Colonic mucosa (tissue), 4 donors: Measurements from ENCODE around the gene CMSS1. TPM values are rescaled to one million over a fixed set of nuclear protein-coding genes. Genes with fewer than 3 reads are reported as not detected.

Experiments
- DNase-seq: peaks from one replicate; pipeline ENCODE4 v3.0.0-alpha.2; 2020
- H3K27ac ChIP-seq: fragments of 200-600 bp; one replicate; pipeline ENCODE4 v1.8.0; 2021
- H3K27me3 ChIP-seq: fragments of 200-600 bp; one replicate; pipeline ENCODE4 v1.8.0; 2021
- H3K36me3 ChIP-seq: fragments of 200-600 bp; one replicate; pipeline ENCODE4 v1.8.0; 2021
- H3K4me1 ChIP-seq: fragments of 200-600 bp; one replicate; pipeline ENCODE4 v1.8.0; 2021; ENCODE audit warnings: mild to moderate bottlenecking
- H3K4me3 ChIP-seq: fragments of 200-600 bp; one replicate; pipeline ENCODE4 v1.8.0; 2021
- H3K9ac ChIP-seq, 2 donors: one replicate each; pipeline ENCODE4 v1.7.0; 2013; ENCODE audit warnings: control low read depth in 2 of 2, low read depth in 2 of 2, low read length in 2 of 2
- H3K9me3 ChIP-seq: fragments of 200-600 bp; one replicate; pipeline ENCODE4 v1.8.0; 2021
- intact Hi-C: fragments of 100-400 bp; cut with DNase I; formaldehyde crosslinking; loops from one replicate; pipeline ENCODE4 v1.14.1; 2022
- total RNA-seq, 2 donors: library from RNA; stranded (reverse); fragmentation: NEBNext Ultra II Directional in 1 of 2; extraction: Animal tissue kit (Norgen Biotek cat#: 25700) in 1 of 2; gene quantifications; one replicate each; pipeline ENCODE4 v1.2.1, GENCODE V29; 2021
- TF ChIP-seq, protein P1 (sequence below): fragments of 200-600 bp; IDR thresholded peaks from one replicate; pipeline ENCODE4 v1.8.0; 2022; ENCODE audit warnings: antibody characterized with exemption, mild to moderate bottlenecking
- donor health status: healthy.
- donor health status: DM: no; HTN: no; CAD: no.
- donor health status: DM: no; HTN: no; CAD: no.

CMSS1 gene
- total RNA-seq, 2 donors from 2014 or later, result 10.7 to 24.7 TPM

DNA sequence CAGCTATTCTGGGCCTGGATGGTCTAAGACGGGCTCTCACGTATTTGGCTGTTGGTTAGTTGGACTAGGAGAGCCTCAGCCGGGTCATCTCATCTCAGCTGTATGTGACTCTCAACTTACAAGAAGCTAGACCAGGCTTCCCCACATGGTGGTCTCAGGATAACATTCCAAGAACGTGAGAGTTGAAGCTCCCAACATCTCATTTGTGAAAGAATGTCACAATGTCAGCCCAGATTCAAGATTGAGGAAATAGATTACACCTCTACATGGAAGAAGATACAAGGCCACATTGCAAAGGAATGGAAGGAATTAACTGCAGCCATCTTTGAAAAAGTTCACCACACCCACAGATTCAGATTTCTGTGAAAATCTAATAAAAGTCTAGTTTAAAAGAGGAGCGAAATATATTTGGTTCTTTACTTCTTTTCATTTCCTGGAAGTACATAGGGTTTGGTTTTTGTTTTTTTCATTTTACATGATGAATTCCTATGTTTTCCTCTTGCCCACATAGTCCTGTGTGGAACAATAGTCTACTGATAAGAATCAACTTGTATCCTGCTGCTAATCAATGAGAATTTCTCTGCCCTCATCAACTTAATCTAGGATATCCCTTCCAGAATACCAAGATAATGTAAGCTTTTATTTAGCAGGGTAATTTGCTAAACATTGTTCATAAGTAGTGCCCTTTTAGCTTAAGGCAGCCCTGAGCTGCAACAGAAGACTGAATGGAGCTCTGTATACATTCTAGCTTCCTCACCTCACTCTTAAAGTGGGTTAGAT lies 116.5 kb downstream of the CMSS1 start:
- no peaks in the 10 kb centered on the region for H3K36me3 ChIP-seq
- H3K27ac ChIP-seq, result no peak overlapping the region
- H3K27me3 ChIP-seq, result no peaks in the 10 kb centered on the region
- H3K4me1 ChIP-seq, result no peaks in the 10 kb centered on the region
- H3K9me3 ChIP-seq, result no peaks in the 10 kb centered on the region
- H3K4me3 ChIP-seq, result no peak overlapping the region
- no peak for DNase-seq
- intact Hi-C loops, result no loop called here
- TF ChIP-seq, protein P1, sequence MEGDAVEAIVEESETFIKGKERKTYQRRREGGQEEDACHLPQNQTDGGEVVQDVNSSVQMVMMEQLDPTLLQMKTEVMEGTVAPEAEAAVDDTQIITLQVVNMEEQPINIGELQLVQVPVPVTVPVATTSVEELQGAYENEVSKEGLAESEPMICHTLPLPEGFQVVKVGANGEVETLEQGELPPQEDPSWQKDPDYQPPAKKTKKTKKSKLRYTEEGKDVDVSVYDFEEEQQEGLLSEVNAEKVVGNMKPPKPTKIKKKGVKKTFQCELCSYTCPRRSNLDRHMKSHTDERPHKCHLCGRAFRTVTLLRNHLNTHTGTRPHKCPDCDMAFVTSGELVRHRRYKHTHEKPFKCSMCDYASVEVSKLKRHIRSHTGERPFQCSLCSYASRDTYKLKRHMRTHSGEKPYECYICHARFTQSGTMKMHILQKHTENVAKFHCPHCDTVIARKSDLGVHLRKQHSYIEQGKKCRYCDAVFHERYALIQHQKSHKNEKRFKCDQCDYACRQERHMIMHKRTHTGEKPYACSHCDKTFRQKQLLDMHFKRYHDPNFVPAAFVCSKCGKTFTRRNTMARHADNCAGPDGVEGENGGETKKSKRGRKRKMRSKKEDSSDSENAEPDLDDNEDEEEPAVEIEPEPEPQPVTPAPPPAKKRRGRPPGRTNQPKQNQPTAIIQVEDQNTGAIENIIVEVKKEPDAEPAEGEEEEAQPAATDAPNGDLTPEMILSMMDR, result no peak
- no peak overlapping the region for H3K9ac ChIP-seq

DNA sequence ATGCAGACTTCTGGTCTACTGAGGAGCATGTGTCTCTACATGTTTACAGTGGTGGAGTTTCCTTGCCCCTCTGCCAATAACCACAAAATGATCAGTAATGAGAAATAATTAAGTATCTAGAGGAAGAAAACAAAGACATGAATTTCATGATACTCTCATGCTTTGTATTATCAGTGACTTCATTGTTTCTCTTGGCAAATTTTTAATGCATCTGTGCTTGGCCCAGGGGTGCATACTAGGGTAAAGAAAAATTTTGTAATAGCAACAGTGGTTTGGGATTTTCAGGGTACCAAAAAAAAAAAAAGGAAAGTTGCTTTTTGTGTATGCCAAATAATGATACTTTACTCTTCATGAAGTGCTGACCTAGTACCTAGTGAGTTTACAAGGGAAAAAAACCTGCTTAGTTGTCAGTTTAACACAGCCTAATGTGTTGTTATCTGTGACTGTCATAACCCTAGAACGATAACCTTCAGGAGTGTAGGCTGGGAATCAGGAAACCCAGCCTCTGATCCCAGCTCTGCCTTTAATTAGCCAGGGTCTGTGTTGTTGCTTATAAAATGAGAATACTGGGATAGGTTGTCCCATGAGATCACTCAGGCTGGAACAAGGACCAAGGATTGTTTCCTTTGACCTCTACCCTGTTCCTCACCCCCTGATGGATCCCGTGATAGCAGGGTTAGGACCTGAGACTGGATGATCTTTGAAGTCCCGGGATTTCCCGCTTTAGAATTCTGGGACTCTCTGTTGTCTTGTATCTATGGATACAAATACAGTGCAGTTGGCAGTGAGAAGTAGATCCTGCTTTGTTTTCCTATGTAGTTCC lies 117.5 kb downstream of the CMSS1 start:
- no peaks in the 10 kb centered on the region for H3K9me3 ChIP-seq
- intact Hi-C loops, result no loop called here
- H3K9ac ChIP-seq, result no peak overlapping the region
- no peak overlapping the region for H3K27ac ChIP-seq
- H3K36me3 ChIP-seq, result no peaks in the 10 kb centered on the region
- TF ChIP-seq, protein P1, result no peak
- no peak overlapping the region for H3K4me3 ChIP-seq
- H3K27me3 ChIP-seq, result no peaks in the 10 kb centered on the region
- no peak for DNase-seq
- H3K4me1 ChIP-seq, result no peaks in the 10 kb centered on the region

DNA sequence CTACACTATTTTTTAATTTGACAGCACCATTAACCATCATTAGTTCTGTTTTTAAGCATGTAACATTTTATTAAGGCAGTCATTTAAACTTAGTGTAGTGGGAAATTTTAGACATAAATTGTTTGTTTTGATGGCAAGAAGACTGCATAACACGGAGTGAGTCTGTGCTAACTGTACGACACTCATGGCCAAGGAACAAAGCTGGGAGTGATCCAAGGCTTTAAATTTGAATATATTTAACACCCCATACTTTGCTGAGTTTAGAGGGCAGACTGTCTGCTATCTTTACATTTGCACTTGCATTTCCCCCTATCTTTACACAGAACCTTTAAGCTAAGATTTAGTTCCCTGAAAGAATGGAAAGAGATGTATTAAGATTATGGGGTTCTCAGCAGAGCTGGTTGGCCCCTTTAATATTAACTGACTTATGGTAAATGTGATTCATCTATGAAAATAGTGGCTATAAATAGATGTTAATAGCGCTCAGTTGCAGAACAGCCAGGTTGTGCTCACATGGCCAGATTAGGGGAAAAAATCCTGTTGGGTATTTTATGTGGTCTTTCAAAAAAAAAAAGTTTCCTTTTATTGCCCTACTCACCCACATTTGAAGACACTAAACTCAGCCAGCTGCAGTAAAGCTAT lies 120.7 kb downstream of the CMSS1 start:
- no peak for DNase-seq
- no peak overlapping the region for H3K27ac ChIP-seq
- no peaks in the 10 kb centered on the region for H3K36me3 ChIP-seq
- H3K9ac ChIP-seq, result no peak overlapping the region
- TF ChIP-seq, protein P1, result no peak
- H3K4me1 ChIP-seq, result no peaks in the 10 kb centered on the region
- no peak overlapping the region for H3K4me3 ChIP-seq
- intact Hi-C loops, result no loop called here
- no peaks in the 10 kb centered on the region for H3K9me3 ChIP-seq
- no peaks in the 10 kb centered on the region for H3K27me3 ChIP-seq

DNA sequence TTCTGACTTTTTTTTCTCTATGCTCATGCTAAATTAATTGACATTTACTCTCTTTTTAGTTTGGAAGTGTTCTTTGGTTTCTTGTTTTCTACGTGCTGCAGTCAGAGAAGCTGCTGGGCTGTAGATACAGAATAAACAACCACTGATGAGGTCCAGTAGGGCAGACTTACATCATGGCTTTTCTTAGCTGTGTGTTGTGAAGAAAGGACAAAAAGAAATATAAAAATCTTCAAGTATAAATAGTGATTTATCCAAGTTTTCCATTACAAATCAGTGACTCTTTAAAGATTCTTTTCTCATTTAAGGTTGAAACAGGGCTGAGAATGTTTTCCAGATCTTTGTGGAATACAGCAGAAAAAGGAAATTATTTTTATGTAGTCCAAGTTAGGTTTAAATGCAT lies 122.2 kb downstream of the CMSS1 start:
- Histone ChIP-seq H3K4me1 (no peaks in the 10 kb centered on the region), H3K4me3 (no peak overlapping the region), H3K27ac (peak overlapping the region; percentile 6), H3K27me3 (no peaks in the 10 kb centered on the region), H3K36me3 (no peaks in the 10 kb centered on the region), H3K9ac (no peak overlapping the region), H3K9me3 (no peaks in the 10 kb centered on the region)
- intact Hi-C loops, result no loop called here
- no peak for DNase-seq
- TF ChIP-seq, protein P1, result no peak

DNA sequence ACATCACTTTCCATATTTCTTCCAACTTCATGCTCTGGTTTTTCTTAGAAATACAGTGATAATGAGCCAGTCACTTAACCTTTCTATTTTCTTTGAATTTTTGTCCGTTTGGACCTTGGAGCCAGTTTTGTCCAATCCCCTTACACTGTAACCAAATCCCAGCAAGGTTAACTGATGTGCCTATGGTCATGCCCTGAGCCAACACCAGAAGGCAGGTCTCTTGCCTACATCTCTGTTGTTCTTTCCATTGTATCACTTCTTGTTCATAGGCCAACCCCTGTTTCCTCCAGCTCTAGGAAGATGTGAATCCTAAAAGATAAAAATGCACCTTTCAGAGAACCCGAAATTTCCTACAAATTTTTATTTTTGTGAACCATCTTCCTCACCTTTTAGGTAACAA lies 122.7 kb downstream of the CMSS1 start:
- Histone ChIP-seq H3K36me3 (no peaks in the 10 kb centered on the region), H3K4me1 (no peaks in the 10 kb centered on the region)
- intact Hi-C loops, result no loop called here

More for the DNA sequence above, 122.7 kb downstream of the CMSS1 start:
- TF ChIP-seq, protein P1, result no peak
- H3K9me3 ChIP-seq, result no peaks in the 10 kb centered on the region
- H3K27me3 ChIP-seq, result no peaks in the 10 kb centered on the region
- H3K27ac ChIP-seq, result no peak overlapping the region
- no peak overlapping the region for H3K4me3 ChIP-seq
- no peak for DNase-seq
- no peak overlapping the region for H3K9ac ChIP-seq
